HG03159 (cell line): ENCODE data around the gene UIMC1.

Source experiments
- ATAC-seq: cut with Tn5 transposase; IDR thresholded peaks from one replicate; pipeline ENCODE4 v1.9.1; 2021; ENCODE audit warnings: mild to moderate bottlenecking, moderate library complexity; ENCODE audit not compliant: unreplicated experiment

Gene UIMC1

DNA sequence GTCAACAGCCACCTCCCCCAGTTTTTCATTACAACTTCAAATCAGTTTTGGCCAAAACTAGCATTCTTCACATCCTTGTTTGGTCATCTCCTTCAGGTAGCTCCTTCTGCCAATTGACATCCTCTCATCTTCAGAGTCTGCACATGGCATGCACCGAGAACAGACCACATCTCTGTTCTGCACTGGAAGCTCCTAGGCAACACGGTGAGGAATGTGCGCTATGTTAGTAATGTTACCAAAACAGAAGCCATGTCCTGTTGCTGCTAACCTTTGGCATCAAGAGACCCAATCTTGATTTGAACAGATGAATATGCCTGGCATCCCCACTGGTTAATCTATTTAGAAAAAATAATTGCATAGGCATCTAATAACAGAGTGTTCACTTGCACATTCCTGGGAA lies 102.3 kb downstream of the UIMC1 start:
- ATAC-seq = no peak

DNA sequence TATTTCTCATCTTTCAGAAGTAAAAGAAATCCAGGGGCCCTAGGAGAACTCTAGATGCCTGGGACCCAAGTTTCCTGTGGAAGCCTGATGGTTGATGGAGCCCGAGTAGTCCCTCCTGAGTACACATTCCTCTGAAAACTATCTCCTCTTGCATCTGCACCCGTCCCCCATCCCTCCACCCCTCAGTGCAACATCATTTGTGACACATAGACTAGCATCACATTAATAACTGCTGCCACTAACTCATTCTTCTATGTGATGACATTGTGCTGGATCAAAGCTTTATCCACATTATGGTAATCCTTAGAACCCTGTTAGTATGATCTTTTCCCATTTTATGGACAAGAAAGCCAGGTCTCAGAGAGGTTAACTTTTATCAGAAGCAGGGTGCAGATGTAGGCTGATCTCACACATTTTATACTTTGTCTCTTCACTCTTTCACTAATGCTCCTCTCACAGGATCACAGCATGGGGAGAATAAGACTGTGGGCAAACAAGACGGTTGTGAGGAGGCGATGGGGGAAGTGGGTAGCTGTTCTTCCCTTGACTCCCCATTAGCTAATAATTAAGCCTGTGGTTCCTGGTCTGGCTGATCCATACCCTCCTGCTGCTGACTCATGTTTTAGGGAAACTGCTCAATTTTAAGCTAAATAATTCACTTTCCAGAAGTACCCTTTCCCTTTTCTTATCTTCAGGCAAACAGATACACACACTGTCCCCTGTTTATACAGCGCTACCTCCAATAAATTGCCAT lies 103.5 kb downstream of the UIMC1 start:
- ATAC-seq = no peak

DNA sequence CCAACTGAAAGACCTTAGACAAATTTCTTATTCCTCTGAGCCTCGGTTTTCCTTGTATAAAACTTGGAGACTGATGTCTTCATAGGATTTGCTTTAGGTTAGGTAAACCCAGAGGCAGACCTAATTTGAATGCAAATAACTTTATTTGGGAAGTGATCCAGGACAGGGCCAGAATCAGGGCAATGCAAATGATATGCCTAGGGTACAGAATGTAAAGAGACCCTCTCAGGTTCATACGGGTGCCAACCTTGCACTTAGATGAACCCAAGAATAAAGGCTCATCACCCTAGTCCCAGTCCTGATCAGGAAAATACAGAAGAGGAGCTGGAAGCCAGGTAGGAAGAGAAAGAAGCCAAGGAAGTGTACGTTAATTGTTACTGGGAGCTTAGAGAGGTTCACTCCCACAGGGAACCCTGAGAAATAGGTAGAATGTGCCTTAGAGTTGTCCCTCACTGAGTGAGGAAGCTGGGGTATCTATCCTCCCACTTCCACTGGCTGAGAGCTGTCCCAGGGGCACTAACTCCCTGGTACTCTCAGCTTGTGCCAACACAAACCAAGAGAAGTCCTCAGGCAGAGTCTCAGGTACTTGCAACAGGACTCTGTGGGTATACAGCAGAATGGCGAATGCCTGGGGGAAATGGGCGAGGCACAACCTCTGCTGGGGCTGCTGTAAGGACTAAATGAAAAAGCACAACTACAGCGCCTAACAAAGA lies 104.3 kb downstream of the UIMC1 start:
- peak; percentile 8 for ATAC-seq

DNA sequence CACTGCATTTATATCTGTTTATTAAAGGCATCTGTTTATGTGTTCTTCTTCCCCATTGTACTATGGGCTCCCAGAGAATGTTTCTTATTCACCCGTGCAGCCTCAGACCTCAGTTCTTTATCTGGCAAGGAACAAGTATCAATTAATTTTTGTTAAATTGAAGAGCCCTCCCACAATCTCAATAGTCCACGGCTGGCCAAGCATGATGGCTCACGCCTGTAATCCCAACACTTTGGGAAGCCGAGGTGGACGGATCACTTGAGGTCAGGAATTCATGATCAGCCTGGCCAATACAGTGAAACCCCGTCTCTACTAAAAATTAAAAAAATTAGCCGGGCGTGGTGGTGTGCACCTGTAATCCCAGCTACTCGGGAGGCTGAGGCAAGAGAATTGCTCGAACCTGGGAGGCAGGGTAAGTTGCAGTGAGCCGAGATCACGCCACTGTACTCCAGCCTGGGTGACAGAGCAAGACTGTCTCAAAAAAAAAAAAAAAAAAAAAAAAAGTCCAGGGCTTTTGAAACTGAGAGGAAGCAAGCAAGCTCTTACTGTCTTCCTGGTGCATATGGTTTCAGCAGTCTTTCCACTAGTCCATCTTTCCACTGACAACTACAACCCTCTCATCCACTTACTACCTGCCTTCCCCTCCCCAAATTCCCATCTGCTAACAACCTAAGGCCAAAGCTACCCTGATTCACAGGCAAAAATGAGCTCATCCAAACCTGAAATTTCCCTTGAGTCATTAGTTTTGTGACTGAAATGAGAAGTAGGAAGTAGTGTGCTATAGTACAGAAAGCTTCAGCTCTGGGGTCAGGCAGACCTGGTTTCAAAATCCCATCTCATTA lies 105.1 kb downstream of the UIMC1 start:
- ATAC-seq = peak; percentile 62

DNA sequence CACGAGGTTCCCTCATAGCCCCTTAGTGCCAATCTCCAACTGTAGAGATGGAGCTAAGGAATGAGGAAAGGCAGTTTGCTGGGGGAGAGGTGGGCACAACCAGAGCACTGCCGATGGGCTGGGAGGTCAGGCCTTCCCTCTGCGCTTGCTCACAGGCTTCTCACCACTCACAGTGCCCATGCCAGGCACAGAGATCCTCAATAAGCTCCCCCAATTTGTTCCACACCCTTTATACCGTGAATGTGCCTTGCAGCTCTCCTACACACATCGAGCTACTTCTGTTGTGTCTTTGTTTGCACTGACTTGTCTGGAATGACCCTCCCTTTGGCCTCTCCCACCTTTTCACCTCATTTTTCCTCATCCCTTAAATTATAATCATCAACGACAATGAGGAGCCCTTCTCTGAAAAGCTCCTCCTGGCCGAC lies 105.8 kb downstream of the UIMC1 start:
- no peak for ATAC-seq

DNA sequence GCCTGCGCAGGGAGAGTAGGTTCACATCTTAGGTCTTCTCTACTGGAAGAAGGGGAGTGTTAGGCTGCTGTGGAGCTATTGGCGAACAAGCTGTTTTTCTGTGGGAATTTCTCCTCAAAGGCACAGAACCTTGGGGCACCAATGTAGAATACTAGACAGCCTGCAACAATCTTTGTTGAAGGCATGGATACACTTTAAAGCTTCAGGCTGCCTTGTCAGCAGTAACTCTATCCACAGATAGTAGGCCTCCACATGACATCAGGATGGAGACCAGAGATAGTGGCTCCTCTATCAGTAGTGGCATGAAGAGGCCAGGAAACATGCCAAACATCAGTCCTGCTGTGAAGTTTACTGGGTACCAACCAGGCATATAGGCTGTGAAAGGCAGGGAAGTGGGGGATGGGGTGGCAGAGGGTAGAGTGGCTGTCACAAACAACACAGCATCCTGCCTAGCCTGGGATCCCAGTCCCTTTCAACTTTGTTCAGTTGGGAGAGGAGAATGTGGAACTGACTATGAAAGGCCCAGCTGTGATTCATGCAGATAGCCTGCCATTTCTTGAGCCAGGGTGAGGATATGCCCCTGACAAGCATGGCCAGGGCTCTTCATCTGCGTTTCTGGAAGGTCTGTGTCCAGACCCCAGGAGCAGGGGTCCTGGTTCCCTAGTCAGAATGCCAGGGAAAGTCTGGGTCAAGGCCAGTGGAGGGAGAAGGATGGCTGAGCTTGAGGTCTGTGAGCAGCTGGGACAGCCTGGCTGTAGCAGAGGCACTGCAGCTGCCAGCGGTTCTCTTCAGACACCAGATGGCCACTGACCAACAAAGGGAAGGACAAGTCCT lies 106.4 kb downstream of the UIMC1 start:
- no peak for ATAC-seq

DNA sequence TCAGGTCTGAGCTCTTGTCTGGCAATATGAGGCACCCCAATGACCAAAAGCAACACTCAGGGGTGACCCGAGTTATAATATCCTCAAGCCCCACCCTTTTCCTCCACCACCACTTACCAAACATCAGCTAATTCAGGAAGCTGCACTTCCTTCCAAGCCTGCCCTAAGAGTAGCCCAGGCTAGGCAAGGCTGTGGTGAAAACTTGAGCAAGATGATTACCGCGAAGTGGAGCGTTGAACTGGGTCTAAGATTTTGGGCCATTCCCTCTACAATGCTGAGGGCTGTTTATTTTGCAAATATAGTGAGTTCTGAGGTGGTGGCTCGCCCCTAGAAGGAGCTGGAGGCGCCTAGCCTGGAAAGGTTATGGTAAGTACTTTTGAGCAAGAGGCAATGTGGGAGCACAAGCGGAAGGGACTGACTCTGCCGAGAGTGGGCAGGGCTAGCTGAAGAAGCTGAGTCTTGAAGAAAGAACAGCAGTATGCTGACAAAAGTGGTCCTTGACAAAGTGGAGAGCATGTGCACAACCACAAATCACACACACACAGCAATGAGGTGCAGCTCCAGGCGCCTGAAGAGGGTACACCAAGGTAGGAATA lies 107.2 kb downstream of the UIMC1 start, which contains the start of gene HK3:
Gene HK3 (minus strand): TSS at position 51 of the 596 bp plus-strand sequence. CDS start 3,187 bp downstream, outside the sequence.
- ATAC-seq = no peak

DNA sequence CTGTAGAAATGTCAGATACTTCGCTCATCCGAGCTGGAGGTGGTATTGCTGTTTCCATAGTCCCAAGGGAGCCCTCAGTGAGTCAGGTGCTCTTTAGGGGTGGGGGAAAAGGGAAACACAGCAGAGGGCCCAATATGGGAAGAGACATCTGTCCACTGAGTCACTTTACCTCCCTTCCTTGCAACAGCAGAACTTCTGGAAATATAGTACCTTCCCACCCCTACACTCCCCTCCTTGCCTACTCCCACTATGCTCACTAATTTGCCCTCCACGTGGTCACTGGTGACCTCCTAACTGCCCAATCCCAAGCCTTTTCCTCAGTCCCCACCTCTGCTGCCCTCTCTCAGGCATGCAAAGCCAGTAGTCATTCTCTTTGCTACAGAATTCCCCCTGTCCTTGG lies 109.3 kb downstream of the UIMC1 start:
- no peak for ATAC-seq

DNA sequence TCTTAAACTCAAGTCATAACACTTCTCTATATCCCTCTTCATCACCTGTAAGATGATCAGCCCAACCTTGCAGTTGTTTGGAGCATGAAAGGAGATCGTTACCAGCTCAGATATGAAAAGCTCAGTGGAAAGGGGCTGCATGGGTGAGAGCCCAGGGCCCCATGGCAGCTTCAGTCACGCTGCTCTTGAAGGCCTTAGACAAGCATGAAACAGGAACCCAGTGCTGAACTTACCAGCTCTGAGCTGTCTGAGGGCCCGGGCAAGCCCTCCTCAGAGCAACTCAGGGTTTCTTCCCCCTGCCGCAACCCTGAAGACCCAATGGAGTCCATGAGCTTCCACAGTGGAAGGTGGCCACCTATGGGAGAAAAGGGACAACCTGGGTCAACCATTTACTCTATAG lies 110.7 kb downstream of the UIMC1 start:
- no peak for ATAC-seq

DNA sequence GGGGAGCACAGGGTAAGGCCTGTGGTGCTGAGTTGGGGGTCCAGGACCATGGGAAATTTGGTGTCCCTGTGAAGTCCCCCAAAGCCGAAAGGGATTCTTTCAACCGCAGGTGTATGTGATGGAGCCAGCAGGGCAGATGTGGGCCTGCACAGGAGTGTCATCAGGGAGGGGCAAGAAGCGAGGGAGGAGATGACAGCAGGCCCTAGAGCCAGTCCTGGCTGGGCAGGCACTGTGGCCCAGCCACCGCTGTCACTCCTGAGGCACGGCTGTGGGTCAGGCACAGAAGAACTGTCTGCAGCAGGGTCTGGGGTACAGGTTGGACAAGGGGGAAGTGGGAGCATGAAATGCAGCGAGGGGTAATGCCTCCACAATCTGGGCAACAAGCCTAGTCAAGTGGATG lies 112.3 kb downstream of the UIMC1 start:
- ATAC-seq = no peak

DNA sequence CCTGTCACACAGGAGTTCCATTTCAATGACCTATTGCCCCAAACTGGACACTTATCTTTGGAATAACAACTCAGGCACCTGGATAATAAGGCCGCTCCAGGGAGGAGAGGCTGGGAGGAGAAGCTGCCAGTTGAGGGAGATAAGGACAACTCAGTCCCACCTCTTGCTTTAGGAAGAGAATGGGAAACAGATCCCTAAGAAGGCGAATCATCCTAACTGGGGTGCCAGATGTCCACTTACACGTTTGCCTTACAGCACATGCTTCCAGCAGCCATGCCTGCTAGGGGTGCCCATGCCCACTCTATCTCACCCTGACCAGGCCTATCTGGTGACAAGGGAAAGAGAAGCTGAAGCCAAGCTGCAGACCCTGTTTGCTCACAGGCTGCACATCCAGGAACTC lies 113.9 kb downstream of the UIMC1 start:
- no peak for ATAC-seq

DNA sequence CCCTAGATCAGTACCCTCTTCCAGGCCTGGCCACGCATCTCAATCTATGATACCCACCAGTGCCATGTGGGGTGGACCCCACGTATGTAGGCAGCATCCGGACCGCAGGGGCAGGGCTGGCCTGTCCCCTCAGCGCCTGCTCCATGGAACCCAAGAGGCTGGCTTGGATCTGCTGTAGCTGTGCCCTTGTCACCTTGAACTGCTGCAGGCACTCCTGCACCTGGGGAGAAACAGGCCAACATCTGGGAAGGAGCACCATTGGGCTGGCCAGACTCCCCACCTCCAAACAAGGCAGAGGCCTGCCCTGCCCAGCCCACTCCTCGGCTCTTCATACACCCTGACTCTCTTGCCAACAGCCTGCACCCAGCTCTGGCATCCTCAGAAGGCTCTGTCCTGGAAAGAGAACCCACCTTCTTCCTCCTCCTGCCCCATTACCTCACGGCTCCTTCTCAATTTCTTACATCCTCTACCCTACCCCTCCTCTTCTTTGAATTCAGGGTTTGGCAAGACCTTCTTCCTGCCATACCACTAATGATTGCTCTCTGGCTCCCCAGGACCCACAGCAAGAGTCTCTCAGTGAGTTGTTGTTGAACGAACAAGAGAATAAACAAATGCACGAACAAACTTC lies 115.1 kb downstream of the UIMC1 start:
- ATAC-seq = no peak

DNA sequence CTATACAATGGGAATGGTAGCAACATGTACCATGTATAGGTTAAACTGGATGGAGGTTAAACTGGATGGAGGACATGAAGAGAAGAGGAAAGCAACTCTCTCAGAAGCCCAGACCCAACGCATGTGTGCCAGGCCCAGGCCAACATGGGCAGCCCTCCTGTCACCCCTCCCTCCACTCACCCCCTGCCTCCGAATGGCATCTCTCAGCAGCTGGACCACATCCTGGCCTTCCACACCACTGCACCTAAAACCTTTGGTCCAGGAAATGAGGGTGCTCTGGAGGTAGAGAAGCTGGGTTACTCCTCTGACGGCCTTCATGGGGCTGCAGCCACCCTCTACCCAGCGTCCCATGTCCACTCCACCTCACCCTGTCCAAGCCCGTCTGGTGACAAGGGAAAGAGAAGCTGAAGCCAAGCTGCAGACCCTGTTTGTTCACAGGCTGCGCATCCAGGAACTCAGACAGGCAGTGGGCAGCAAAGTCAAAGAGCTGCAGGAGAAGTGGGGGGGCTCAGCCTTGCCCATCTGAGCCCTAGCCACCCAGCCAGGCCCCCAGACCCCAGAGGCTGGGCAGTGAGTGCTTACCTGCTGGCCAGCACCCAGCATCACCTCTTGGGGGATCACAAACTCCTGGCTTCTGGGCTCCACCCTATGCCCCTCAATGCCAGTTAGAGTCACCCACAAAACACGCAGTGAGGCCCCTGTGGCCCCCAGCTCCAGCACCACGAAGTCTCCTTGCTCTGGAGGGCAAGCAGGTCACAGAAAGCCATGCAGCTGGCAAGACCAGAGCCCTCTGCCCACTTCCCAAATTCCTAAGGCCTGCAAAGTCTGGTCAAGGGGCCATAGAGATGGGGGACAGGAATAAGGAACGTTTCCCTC lies 115.9 kb downstream of the UIMC1 start:
- ATAC-seq = no peak

DNA sequence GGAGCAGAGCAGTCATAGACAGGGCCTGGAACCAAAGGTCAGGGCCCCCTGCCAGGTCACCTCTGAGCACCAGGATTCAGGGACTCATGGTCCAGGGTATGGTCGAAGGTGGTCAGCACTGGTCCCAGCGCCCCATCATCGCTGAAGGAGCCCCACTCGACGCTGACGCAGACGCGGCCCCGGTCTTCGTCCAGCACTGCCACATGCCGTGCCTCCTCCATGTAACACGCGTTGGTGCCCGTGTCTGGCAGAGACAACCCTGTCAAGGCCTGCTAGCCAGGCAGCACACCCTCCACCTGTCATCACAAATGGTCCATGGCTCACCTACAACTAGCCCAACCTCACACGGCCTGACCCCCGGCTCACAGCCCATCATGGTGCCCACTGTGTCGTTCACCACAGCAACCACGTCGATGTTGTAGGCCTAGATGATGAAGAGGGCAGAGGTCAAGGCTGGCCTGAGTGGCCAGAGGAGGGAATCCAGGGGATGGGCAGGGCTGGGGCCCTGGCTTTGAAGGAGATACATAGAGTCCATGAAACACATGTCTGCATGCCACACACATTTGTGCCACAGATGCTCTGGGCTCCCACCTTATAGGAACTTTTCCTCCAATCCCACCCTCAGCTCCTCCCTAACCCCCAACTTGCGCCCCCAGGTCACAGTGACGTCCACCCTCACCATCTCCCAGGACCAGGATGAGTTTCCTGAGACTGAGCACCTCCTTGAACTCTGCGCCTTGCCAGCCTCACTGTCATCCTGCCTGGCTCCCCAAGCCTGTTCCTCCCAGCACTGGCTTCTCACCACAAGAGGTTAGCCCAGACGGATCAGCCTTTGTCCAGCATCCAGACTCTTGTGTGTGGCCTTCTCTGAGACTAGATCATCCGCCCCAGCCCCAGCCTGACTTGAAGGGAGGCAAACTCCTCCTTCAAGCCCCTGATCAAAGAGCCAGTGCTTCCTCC lies 117.0 kb downstream of the UIMC1 start:
- no peak for ATAC-seq

DNA sequence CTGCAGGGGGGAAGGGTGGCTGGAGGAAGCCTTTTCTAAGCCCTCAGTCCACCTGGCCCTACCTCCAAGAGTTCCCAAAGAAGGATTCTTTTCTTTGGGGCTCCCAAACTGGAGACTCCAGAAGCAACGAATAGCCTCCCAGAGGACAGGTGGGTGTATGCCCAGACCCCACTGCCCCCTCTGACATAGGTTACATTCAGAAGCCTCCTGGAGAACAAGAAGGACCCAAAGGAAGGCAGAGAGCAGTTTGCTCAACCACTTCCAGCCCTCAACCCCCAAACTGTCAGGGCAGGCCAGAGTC lies 117.8 kb downstream of the UIMC1 start:
- ATAC-seq = no peak

DNA sequence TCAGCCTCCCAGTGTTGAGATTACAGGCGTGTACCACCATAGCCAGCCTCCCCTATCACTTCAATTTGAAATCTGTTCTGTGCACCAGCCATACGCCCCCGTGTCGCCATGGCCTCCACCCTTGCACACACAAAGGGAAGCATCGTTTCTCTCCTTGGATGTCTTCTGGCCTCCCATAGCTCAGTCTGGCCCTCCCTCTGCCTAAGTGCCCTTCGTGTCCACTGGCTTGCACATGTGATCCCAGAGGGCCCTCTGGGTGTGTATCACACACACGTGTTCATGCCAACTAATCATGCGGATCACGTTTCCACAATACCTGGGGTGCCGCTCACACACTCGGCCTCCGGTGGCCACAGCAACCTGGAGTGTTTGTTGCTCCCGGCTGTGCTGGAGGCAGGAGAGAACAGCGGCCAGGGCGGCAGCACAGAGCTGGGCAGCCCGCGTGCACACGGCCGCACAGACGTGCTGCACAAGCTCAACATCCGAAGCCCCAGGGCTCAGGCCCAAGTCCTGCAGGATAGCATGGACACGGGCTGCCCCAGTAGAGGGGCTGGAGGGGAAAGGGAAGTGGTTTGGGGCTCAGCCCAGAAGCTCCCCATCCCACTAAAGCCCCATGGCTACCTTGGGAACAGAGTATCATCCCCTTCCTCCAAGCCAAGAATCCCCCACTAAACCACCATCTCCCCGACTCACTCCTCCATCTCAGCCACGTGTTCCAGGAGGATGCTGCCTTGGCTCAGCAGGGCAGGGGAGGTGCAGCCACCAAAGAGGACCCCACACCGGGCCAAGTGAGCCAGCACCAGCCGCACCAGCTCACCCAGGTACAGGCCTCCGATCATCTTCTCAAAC lies 118.3 kb downstream of the UIMC1 start:
- no peak for ATAC-seq

DNA sequence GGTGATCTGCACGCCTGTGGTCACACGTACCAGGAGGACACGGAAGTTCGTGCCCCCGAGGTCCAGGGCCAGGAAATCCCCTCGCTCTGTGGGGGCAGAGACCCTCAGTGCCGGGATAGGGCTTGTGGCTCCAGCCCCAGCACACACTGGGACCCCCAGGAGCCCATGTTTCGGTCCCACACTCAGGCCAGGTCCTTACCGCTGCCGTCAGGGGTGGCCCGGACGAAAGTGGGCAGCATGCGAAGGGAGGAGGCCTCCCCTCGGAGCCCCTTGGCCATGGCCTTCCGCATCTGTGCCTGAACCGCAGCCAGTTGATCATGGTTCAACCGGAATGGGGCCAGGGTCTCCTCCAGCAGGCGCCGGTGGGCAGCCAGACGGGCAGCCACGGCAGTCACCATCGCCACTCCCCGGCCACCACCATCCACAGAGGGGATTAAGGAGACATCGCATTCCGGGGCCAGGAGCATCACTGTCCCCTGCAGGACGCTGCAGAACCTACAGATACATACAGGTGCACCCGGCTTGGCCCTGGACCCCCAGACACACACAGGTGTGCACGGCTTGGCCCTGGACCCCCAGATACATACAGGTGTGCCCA lies 119.2 kb downstream of the UIMC1 start:
- no peak for ATAC-seq
